ENCODE measurements around the gene ARMC2. TPM values are rescaled to one million over a fixed set of nuclear protein-coding genes. Genes with fewer than 3 reads are reported as not detected.
A peak's percentile ranks its signal among the peaks of the same experiment; 100 is the strongest.

Gene ARMC2
- total RNA-seq, 1 donor from 2014 or later, result 10.1 TPM

DNA sequence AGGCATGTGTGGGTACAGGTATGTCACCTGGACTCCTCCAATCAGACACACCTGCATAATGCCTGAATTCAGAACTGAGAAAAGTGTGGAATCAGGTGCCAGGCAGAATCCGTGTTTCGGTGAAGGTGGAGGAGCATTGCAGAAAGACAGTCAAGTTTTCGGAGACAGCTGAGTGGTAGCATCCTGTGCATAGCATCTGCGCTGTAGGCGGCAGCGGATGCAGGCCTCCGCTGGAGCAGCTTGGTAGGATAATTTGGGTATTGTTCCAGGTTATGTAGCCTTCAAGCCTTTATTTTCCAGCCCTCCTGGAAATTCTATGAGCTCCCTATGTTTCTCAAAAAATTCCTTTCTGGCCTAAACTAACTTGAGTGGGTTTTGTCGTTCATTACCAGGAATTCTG is 15.5 kb upstream of the ARMC2 start:
- peaks cover 18% of the 10 kb centered on the region for H3K27me3 Mint-ChIP-seq (ENCODE audit: low read depth)
- H3K4me1 Mint-ChIP-seq, result peaks cover 22% of the 10 kb centered on the region
- TF ChIP-seq, protein P1, sequence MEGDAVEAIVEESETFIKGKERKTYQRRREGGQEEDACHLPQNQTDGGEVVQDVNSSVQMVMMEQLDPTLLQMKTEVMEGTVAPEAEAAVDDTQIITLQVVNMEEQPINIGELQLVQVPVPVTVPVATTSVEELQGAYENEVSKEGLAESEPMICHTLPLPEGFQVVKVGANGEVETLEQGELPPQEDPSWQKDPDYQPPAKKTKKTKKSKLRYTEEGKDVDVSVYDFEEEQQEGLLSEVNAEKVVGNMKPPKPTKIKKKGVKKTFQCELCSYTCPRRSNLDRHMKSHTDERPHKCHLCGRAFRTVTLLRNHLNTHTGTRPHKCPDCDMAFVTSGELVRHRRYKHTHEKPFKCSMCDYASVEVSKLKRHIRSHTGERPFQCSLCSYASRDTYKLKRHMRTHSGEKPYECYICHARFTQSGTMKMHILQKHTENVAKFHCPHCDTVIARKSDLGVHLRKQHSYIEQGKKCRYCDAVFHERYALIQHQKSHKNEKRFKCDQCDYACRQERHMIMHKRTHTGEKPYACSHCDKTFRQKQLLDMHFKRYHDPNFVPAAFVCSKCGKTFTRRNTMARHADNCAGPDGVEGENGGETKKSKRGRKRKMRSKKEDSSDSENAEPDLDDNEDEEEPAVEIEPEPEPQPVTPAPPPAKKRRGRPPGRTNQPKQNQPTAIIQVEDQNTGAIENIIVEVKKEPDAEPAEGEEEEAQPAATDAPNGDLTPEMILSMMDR (conservative IDR thresholded peaks at IDR 0.05), result no peak
- no peak overlapping the region for H3K4me3 Mint-ChIP-seq
- no peak for DNase-seq (ENCODE audit: low read depth, low spot score)
- H3K9me3 Mint-ChIP-seq, result no peaks in the 10 kb centered on the region
- H3K36me3 Mint-ChIP-seq (ENCODE audit: low read depth), result no peaks in the 10 kb centered on the region
- no peak overlapping the region for H3K27ac Mint-ChIP-seq (ENCODE audit: unreplicated experiment)

DNA sequence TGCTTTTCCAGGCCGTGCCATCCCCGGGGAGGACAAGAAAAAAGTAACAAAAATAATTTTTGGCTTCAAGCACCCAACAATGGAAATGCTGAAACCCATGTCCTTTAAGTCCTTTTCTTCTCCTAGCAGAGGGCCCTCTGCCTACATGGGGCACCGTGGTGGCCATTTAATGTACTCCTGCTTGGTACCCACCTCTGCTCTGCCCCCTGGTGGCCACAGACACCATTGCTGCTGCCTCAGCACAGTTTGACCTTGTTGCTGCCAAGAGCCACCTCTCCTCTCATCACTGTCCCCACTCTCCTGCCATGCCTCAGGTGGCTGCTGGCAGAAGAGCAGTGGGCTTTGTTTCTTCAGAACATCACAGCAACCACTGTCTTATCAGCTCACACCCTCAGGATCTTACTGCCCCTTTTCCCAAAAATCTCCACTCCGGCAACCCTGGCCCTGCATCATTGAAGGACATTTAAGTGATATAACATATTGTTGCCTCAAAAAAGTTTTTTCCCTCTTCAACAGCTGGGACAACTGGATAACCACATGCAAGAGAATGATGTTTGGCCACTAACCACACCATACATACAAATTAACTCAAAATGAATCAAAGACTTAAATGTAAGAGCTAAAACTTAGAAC is 12.9 kb upstream of the ARMC2 start:
- Mint-ChIP-seq H3K4me3 (no peak overlapping the region), H3K27ac (ENCODE audit: unreplicated experiment) (no peak overlapping the region)
- DNase-seq (ENCODE audit: low read depth, low spot score), result peak; percentile 78

DNA sequence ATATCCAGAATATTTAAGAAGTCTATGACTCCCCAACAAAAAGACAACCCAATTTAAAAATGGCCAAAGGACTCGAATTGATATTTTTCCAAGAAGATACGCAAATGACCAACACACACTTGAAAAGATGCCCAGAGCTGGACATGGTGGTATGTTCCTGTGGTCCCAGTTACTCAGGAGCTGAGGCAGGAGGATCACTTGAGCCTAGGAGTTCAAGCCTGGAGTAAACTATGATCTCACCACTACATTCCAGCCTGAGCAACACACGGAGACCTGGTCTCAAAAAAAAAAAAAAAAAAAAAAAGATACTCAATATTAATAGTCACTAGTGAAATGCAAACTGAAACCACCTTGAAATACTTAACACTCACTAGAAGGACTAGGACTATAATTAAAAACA is 12.2 kb upstream of the ARMC2 start:
- H3K27ac Mint-ChIP-seq (ENCODE audit: unreplicated experiment), result no peak overlapping the region
- H3K27me3 Mint-ChIP-seq (ENCODE audit: low read depth), result peaks cover 45% of the 10 kb centered on the region
- no peak for DNase-seq (ENCODE audit: low read depth, low spot score)
- peaks cover 33% of the 10 kb centered on the region for H3K4me1 Mint-ChIP-seq
- H3K9me3 Mint-ChIP-seq, result no peaks in the 10 kb centered on the region
- H3K36me3 Mint-ChIP-seq (ENCODE audit: low read depth), result no peaks in the 10 kb centered on the region
- H3K4me3 Mint-ChIP-seq, result no peak overlapping the region
- TF ChIP-seq, protein P1 (conservative IDR thresholded peaks at IDR 0.05), result no peak

More for the DNA sequence above, 12.9 kb upstream of the ARMC2 start:
- TF ChIP-seq, protein P1 (conservative IDR thresholded peaks at IDR 0.05), result peak; percentile 95
- Mint-ChIP-seq H3K36me3 (ENCODE audit: low read depth) (no peaks in the 10 kb centered on the region), H3K27me3 (ENCODE audit: low read depth) (peaks cover 42% of the 10 kb centered on the region), H3K4me1 (peaks cover 35% of the 10 kb centered on the region), H3K9me3 (no peaks in the 10 kb centered on the region)

DNA sequence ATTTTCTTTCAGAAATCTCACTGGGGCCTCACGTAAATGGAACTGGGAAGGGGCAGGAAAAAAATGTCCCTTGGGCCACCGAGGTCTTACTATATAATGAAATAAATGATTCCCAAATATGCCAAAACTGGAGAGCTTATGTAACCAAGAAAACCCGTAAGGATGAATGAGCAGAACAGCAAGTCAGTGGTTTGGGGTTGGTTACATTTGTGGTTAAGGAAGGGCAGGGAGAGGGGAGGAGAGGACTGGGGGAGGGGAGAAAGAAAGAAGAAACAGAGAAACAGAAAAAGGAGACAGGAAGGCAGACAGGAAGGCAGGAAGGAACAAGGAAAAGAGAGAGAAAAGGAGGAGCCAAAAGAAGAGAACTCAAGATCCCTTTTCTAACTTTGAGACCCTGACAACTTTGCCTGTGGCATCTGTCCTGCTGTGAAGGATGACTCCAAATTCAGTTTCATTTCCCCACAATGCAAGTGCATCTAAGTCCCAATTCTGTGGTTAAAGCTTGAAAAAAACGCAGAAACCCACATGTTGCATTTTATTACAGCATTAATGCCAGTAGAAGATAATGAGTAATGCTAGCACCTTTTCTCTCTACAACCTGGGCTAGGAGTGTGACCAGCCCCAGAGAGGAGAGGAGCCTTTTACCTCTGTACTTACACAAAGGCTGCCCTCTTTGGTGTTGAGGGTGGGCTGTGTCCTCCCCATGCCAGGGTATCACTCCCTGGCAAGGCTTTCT is 10.8 kb upstream of the ARMC2 start:
- H3K36me3 Mint-ChIP-seq (ENCODE audit: low read depth), result no peaks in the 10 kb centered on the region
- TF ChIP-seq, protein P1 (conservative IDR thresholded peaks at IDR 0.05), result no peak
- no peak overlapping the region for H3K4me3 Mint-ChIP-seq
- no peak for DNase-seq (ENCODE audit: low read depth, low spot score)
- H3K27me3 Mint-ChIP-seq (ENCODE audit: low read depth), result peaks cover 53% of the 10 kb centered on the region
- peaks cover 24% of the 10 kb centered on the region for H3K4me1 Mint-ChIP-seq
- H3K27ac Mint-ChIP-seq (ENCODE audit: unreplicated experiment), result no peak overlapping the region
- H3K9me3 Mint-ChIP-seq, result no peaks in the 10 kb centered on the region

DNA sequence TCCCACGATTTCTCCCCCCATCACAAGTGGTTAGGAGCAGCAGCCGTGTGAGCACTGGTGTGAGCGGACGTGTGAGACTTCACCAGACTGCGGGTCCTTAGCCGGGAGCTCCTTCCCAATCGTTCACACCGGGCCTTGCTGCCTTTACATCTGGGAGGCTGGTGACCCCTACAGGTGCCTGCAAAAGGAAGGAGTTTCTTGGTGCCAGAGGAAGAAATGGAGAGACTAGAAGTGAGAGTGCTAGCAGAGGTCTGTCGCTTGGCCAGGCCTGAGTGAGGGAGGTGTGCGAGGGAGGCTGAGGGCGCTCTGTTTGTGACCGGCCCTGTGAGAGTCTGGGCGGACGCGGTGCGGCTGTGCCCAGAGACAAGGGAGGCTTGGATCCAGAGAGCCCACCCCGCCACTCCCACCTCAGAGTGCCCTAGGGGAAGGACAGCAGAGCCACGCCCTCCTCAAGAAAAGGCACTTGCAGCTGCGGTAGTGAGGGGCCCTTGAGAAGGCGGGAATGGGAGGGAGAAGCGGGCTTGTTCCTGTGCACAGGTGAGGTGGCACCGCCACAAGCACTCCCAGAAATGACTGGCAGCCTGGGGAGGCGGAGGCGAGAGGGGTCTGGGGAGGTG is 10.0 kb upstream of the ARMC2 start:
- Mint-ChIP-seq H3K9me3 (no peaks in the 10 kb centered on the region), H3K4me3 (no peak overlapping the region), H3K36me3 (ENCODE audit: low read depth) (no peaks in the 10 kb centered on the region), H3K27ac (ENCODE audit: unreplicated experiment) (no peak overlapping the region), H3K27me3 (ENCODE audit: low read depth) (peaks cover 53% of the 10 kb centered on the region), H3K4me1 (peaks cover 24% of the 10 kb centered on the region)
- TF ChIP-seq, protein P1 (conservative IDR thresholded peaks at IDR 0.05), result no peak
- DNase-seq (ENCODE audit: low read depth, low spot score), result no peak

All from neural crest cell (in vitro differentiated cells).